Osteocyte (in vitro differentiated cells): ENCODE results near the gene VPS8. TPM values are rescaled to one million over a fixed set of nuclear protein-coding genes. Genes with fewer than 3 reads are reported as not detected.

ENCODE experiments used
- DNase-seq: peaks from one replicate; pipeline ENCODE4 v3.0.0; 2021; ENCODE audit warnings: mixed read lengths; ENCODE audit not compliant: unreplicated experiment; ENCODE audit errors: extremely low spot score
- H3K27ac Mint-ChIP-seq: one replicate; pipeline ENCODE4 v1.8.0; 2021; ENCODE audit warnings: mild to moderate bottlenecking, mixed read lengths; ENCODE audit not compliant: unreplicated experiment
- H3K27me3 Mint-ChIP-seq: one replicate; pipeline ENCODE4 v1.8.0; 2021; ENCODE audit warnings: mixed read lengths; ENCODE audit not compliant: unreplicated experiment
- H3K36me3 Mint-ChIP-seq: one replicate; pipeline ENCODE4 v1.8.0; 2021; ENCODE audit warnings: mixed read lengths; ENCODE audit not compliant: unreplicated experiment
- H3K4me1 Mint-ChIP-seq: one replicate; pipeline ENCODE4 v1.8.0; 2021; ENCODE audit warnings: mixed read lengths; ENCODE audit not compliant: unreplicated experiment
- H3K4me3 Mint-ChIP-seq: one replicate; pipeline ENCODE4 v1.8.0; 2021; ENCODE audit warnings: mild to moderate bottlenecking, moderate library complexity, mixed read lengths; ENCODE audit not compliant: unreplicated experiment
- H3K9me3 Mint-ChIP-seq: one replicate; pipeline ENCODE4 v1.8.0; 2021; ENCODE audit warnings: mixed read lengths; ENCODE audit not compliant: unreplicated experiment
- total RNA-seq: library from RNA; stranded (reverse); gene quantifications from 2 replicates; pipeline ENCODE4 v1.2.1, GENCODE V29; 2021
- TF ChIP-seq, protein P1 (sequence below): fragments of 200-600 bp; sonication (generic); IDR thresholded peaks from 2 replicates; pipeline ENCODE4 v1.5.0; 2021; ENCODE audit warnings: antibody characterized with exemption, mild to moderate bottlenecking, moderate library complexity

Gene VPS8
- total RNA-seq, 1 donor from 2014 or later = 53.5 TPM

DNA sequence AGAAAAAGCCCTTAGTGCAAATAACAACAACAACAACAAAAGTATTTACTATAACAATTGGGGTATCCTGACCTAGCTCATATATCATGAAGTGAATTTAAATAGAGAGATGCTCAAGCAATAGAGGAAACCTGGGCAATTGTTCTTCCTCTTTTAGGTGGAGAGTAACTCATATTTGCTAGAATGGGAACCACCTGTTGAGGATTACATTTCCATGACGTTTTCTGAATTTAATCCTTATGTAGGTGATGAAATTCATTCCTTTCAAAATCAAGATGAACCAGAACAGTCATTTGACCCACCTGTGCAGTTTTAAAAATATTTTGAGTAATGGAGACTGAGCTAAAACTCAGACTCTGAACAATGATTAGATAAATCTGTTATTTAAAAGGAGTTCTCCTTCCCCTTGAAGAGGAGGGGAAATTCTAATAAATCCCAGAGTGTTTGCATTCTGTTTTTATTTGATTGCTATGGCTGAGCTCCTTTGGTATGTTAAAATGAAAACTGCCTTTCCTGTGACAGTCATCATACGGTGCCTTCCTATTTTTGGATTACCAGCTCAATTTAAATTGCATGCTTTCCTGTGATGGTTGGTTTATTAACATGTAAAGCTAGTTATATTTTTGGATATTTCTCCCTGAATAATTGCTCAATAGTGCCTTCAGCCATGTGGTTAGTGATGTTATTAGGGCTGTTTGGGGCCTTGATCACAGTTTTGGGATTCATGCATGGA is 24.3 kb downstream of the VPS8 start:
- no peaks in the 10 kb centered on the region for H3K9me3 Mint-ChIP-seq
- no peaks in the 10 kb centered on the region for H3K4me1 Mint-ChIP-seq
- H3K4me3 Mint-ChIP-seq = no peak overlapping the region
- peaks cover 48% of the 10 kb centered on the region for H3K36me3 Mint-ChIP-seq
- DNase-seq = no peak
- TF ChIP-seq, protein P1, sequence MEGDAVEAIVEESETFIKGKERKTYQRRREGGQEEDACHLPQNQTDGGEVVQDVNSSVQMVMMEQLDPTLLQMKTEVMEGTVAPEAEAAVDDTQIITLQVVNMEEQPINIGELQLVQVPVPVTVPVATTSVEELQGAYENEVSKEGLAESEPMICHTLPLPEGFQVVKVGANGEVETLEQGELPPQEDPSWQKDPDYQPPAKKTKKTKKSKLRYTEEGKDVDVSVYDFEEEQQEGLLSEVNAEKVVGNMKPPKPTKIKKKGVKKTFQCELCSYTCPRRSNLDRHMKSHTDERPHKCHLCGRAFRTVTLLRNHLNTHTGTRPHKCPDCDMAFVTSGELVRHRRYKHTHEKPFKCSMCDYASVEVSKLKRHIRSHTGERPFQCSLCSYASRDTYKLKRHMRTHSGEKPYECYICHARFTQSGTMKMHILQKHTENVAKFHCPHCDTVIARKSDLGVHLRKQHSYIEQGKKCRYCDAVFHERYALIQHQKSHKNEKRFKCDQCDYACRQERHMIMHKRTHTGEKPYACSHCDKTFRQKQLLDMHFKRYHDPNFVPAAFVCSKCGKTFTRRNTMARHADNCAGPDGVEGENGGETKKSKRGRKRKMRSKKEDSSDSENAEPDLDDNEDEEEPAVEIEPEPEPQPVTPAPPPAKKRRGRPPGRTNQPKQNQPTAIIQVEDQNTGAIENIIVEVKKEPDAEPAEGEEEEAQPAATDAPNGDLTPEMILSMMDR = no peak
- H3K27ac Mint-ChIP-seq = no peak overlapping the region
- no peaks in the 10 kb centered on the region for H3K27me3 Mint-ChIP-seq

DNA sequence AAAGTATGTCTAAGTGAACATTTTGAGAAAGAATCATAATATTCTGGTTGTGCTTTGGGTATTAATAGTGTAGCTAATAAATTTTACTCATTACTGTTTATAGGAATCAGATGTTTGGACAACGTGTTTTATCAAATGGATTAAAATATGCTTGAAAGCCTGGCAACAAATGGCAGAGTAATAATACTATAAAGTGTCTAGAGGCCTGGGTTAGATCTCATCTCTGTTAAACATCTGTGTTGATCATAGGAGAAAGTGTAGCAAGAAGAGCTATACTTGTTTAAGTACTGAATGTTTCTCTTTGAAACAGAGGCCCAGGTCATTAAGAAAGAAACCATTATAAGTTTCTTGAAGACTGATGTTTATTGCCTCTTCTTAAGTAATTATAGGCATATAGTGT is 30.5 kb downstream of the VPS8 start:
- H3K4me3 Mint-ChIP-seq = no peak overlapping the region
- H3K36me3 Mint-ChIP-seq = peaks cover 22% of the 10 kb centered on the region
- no peak overlapping the region for H3K27ac Mint-ChIP-seq
- no peaks in the 10 kb centered on the region for H3K27me3 Mint-ChIP-seq
- no peak for DNase-seq
- H3K9me3 Mint-ChIP-seq = no peaks in the 10 kb centered on the region
- TF ChIP-seq, protein P1 = no peak
- H3K4me1 Mint-ChIP-seq = peaks cover 7% of the 10 kb centered on the region

DNA sequence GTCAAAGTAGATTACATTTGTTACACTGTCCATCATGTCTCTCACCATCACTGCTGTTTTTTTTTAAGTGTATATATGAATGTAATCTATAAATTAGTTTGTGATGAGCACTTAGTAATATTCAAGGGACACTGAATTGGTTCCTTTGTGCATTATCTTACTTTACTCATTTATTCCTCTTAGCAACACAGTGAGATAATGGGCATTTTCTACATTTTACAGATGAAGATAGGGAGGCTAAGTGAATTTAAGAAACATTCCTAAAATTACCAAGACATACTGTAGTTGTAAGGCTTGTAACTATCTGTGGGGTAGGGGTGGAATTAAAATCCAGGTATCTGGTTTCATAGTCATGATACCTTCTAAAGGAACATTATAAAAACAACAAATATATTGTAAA is 33.9 kb downstream of the VPS8 start:
- DNase-seq = no peak
- no peak overlapping the region for H3K4me3 Mint-ChIP-seq
- peaks cover 21% of the 10 kb centered on the region for H3K36me3 Mint-ChIP-seq
- no peaks in the 10 kb centered on the region for H3K9me3 Mint-ChIP-seq
- no peak overlapping the region for H3K27ac Mint-ChIP-seq
- H3K27me3 Mint-ChIP-seq = no peaks in the 10 kb centered on the region
- TF ChIP-seq, protein P1 = no peak
- peaks cover 7% of the 10 kb centered on the region for H3K4me1 Mint-ChIP-seq

DNA sequence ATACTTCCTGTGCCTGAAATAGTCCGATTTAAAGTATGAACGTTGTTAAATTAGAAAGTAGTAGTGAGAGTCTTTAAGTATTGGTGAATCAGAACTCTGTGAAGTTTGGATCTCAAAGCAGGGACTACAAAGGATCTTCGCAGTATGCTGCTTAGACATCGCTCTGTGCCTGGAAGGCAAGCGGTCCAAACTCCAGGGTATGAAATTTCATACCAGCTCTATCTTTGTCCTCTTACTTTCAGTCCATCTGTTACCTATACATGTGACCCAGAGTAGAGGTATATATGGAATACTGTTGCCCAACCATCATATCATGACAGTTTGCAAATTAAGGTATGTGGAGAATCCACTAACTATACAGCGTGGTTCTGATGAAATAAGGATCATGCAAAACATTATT is 34.5 kb downstream of the VPS8 start:
- TF ChIP-seq, protein P1 = no peak
- no peak for DNase-seq
- H3K9me3 Mint-ChIP-seq = no peaks in the 10 kb centered on the region
- peaks cover 7% of the 10 kb centered on the region for H3K4me1 Mint-ChIP-seq
- peaks cover 25% of the 10 kb centered on the region for H3K36me3 Mint-ChIP-seq
- no peak overlapping the region for H3K4me3 Mint-ChIP-seq
- no peak overlapping the region for H3K27ac Mint-ChIP-seq
- H3K27me3 Mint-ChIP-seq = no peaks in the 10 kb centered on the region

DNA sequence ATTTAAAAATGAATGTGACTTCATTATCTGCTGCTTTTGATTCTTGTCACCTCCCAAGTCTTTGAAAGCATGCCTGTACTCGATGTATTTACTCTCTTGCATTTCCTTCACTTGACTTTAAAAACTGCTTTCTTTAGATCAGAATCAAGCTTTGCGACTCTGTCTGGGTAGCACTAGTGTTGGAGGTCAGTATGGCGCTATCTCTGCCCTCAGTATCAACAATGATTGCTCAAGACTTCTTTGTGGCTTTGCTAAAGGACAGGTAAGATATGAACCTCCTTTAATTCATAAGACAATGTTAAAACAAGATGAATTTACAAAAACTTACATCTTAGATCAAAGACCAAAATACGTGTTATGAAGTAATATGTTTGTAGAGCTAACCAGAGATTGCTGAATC is 37.0 kb downstream of the VPS8 start:
- H3K9me3 Mint-ChIP-seq = no peaks in the 10 kb centered on the region
- no peak for DNase-seq
- peaks cover under 1% of the 10 kb centered on the region for H3K4me1 Mint-ChIP-seq
- no peaks in the 10 kb centered on the region for H3K27me3 Mint-ChIP-seq
- H3K4me3 Mint-ChIP-seq = no peak overlapping the region
- TF ChIP-seq, protein P1 = no peak
- no peak overlapping the region for H3K27ac Mint-ChIP-seq
- peaks cover 39% of the 10 kb centered on the region for H3K36me3 Mint-ChIP-seq
